HG02943 (cell line): Measurements from ENCODE around the gene CA9.

Experiments used
- ATAC-seq: cut with Tn5 transposase; IDR thresholded peaks from one replicate; pipeline ENCODE4 v1.9.1; 2021; ENCODE audit warnings: mild to moderate bottlenecking, low read depth, moderate library complexity; ENCODE audit not compliant: unreplicated experiment

The CA9 gene

GRCh38 chr9:35650341-35651158, 23.2 kb upstream of the CA9 start, which contains the start of gene SIT1:
Gene SIT1 (minus strand): TSS chr9:35650931. CDS start chr9:35650853, 78 bp downstream.
- no peak for ATAC-seq

- no peak for ATAC-seq
Measured at GRCh38 chr9:35651956-35652828, 21.5 kb upstream of the CA9 start.

GRCh38 chr9:35652829-35653209, 20.9 kb upstream of the CA9 start:
- ATAC-seq = no peak

- ATAC-seq = no peak
Measured at GRCh38 chr9:35653611-35654010, 20.1 kb upstream of the CA9 start.

GRCh38 chr9:35656348-35656747, 17.4 kb upstream of the CA9 start:
- ATAC-seq = no peak

- ATAC-seq = no peak
Measured at GRCh38 chr9:35656831-35657545, 16.7 kb upstream of the CA9 start.

DNA sequence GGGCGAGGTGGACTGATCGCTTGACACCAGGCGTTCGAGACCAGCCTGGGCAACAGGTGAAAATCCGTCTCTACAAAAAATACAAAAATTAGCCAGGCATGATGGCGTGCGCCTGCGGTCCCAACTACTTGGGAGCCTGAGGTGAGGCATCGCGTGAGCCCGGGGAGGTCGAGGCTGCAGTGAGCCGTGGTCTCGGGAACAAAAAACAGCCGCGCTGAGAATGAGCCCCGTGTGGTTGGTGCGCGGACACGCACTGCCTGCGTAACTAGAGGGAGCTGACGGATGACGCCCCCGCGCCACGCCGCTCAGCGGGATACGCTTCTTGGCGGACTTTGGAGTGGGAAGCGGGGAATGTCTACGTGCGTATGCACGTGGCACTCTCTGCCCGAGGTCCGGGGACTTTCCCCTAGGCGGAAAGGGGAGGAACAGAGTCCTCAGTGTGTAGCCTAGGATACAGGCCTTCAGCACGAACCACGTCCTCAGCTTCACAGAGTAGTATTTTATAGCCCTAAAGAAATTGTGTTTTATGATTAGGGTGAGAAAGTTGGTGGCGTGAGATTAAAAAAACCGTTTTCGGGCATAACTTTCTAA, 16.1 kb upstream of the CA9 start, which contains the start of gene RMRP:
Gene RMRP (minus strand): TSS at position 474 of the 591 bp plus-strand sequence.
- ATAC-seq = peak; percentile 75

DNA sequence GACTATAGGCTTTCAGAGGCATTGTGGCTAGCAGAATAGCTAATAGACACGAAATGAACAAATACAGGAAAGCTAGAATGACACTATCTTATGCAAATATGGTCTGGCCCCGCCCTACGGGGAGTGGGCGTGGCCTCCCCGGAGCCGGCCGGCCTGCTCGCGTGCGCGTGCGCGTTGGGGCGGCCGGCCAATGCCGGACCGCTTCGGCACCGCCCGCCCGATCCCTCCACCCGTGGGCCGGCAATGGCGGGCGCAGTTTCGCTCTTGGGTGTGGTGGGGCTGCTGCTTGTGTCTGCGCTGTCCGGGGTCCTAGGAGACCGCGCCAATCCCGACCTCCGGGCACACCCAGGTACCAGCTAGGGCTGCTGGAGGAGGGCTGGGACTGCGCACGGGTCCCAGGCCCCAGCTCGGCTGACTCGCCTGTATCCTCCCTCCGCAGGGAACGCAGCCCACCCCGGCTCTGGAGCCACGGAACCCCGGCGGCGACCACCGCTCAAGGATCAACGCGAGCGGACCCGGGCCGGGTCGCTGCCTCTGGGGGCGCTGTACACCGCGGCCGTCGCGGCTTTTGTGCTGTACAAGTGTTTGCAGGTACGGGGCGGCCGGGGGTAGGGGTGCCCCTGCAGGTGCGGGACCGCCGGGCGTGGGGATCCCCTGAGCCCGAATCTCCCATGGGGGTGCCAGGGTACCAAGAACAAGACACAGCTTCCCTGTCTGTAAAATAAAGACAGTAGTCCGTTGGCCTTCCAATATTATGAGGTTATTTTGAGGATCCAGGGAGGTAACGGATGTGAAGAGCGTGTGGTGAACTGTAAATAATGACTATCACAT, 15.4 kb upstream of the CA9 start, which contains the start of gene CCDC107:
Gene CCDC107 (plus strand): TSS at position 156 of the 831 bp plus-strand sequence. CDS start 88 bp downstream, at position 244.
- peak; percentile 58 for ATAC-seq

- no peak for ATAC-seq
Measured at GRCh38 chr9:35658968-35659220, 14.8 kb upstream of the CA9 start.

GRCh38 chr9:35659340-35659739, 14.4 kb upstream of the CA9 start:
- ATAC-seq = no peak

- ATAC-seq = no peak
Measured at GRCh38 chr9:35660966-35661415, 12.7 kb upstream of the CA9 start.

- no peak for ATAC-seq
Measured at GRCh38 chr9:35661756-35662350, 11.9 kb upstream of the CA9 start.

DNA sequence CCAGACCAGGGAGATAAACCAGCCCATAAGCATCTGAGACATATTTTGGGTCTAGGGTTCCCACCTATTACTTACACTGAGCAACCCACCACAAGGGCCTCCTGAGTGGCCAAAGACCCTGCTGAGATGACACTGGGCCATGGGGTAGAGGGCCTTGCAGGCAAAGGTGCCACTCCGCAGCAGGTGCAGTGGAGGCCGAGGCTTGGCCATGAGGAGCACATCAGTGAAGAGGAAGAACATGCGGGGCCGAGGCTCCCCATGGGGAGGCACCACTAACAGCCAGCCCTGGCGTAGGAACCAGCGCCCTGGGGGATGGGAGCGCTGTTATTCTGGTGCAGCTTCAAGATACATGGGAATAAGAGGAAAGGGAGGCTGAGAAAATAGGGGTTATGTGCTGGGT, 11.3 kb upstream of the CA9 start:
- no peak for ATAC-seq

DNA sequence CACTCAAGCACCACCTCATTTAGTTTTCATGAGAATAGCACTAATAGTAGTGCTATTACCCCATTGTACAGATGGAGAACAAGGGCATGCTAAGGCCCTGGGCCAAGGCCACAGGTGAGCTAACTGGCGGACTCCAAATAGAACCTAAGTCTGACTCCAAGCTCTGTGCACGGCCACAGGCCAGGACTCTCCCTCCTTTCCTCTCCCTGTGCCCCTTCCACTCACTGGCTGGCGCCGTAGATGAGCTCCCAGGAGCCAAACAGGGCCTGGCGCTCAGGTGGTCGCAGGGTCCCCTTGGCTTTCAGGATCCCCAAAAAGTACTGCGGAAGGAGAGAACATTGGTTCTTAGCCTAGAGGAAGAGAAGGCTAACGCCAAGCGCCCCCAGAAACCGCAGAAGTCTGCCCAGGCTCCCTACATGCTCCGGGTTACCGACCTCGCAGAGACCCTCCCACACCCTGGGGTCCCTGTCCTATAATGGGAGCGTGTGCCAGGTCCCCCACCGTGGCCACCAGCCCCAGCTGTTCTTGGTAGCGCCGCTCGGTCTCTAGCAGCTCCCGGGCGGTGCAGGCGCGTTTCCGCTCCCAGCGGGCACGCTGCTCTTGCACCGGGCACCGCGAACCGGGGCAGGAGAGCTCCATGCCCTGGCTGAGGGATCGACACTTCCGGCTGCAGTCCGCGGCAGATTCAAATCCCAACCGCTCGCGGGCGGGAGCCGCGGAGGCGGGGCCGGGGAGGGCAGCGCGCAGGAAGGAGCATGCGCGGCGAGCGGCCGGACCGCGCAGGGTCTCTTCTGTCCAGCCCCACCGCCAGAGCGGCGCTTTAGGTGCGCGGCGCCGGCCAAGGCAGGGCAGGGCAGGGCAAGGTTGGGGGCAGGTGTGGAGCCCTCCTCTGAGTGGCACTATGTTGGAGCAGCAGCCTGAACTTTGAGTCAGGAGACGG, 8.9 kb upstream of the CA9 start, which contains the start of gene ARHGEF39:
Gene ARHGEF39 (minus strand): TSS at position 665 of the 940 bp plus-strand sequence. CDS start 26 bp downstream, at position 639.
- ATAC-seq = no peak

DNA sequence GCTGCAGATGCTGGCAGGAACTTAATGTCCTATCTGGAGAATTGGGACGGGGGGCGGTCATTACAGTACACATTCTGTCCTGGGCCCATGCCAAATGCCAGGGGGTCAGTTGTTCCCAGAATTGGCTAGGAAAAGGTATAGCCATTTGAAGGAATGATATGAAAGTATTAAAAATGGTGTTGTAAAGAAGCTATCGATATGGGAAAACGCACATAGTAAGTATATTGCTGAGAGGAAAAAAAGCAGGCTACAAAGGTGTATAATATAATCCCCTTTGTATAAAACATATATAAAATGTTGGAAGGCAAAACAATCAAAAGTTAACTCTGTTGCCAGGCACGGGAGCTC, 8.3 kb upstream of the CA9 start:
- no peak for ATAC-seq

DNA sequence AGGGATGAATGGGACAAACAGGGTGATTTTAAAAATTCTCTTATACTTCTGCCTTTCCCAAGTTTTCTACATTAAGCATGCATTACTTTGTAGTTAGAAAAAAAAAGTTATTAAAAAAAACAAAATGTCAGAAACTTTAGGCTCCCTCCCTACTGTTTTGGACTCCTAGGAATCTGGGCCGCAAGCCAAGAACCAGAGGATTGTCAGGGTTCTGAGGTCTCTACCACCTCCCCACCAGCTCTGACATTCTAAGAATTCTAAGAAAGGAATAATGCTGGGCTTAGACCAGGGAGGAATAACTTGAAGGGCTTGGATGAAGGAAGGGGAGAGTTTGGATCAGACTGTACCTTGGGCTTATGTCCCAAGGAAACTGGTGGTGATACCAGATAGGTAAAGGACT, 7.7 kb upstream of the CA9 start:
- no peak for ATAC-seq

GRCh38 chr9:35666549-35666948, 7.2 kb upstream of the CA9 start:
- ATAC-seq = no peak

GRCh38 chr9:35667939-35668338, 5.8 kb upstream of the CA9 start:
- ATAC-seq = no peak
